Measurements from ENCODE around the gene LIMK2.

DNA sequence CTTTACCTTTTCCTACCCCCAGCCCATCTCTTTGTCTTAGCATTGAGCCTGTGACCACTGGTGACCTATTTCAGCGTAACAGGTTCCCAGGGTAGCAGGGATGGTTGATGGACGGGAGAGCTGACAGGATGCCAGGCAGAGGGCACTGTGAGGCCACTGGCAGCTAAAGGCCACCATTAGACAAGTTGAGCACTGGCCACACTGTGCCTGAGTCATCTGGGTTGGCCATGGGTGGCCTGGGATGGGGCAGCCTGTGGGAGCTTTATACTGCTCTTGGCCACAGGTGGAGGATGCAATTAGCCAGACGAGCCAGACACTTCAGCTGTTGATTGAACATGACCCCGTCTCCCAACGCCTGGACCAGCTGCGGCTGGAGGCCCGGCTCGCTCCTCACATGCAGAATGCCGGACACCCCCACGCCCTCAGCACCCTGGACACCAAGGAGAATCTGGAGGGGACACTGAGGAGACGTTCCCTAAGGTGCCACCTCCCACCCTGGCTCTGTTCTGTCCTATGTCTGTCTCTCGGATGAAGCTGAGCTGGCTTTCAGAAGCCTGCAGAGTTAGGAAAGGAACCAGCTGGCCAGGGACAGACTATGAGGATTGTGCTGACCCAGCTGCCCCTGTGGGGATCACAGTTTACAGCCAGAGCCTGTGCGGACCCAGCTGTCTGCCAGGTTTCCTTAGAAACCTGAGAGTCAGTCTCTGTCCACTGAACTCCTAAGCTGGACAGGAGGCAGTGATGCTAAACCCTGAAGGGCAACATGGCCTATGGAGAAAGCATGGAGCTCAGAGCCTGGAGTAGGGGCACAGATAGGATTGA is 50.4 kb downstream of the LIMK2 start:
- TF ChIP-seq TCF7 (IDR thresholded peaks at IDR 0.05; ENCODE audit: borderline replicate concordance) (no peak), POLR2A (IDR thresholded peaks at IDR 0.05; ENCODE audit: low read depth, low read length) (no peak), JUND (IDR thresholded peaks at IDR 0.05; ENCODE audit: low read depth, low read length) (no peak), KDM1A (IDR thresholded peaks at IDR 0.05; ENCODE audit: borderline replicate concordance) (no peak), POLR2AphosphoS5 (IDR thresholded peaks at IDR 0.05; ENCODE audit: low read length) (no peak), PML (IDR thresholded peaks at IDR 0.05; ENCODE audit: low read length) (no peak), HDAC6 (IDR thresholded peaks at IDR 0.05; ENCODE audit: unreplicated experiment) (no peak), TAF1 (IDR thresholded peaks at IDR 0.05; ENCODE audit: borderline replicate concordance, low read depth, low read length) (no peak)
- TF ChIP-seq, protein P1, sequence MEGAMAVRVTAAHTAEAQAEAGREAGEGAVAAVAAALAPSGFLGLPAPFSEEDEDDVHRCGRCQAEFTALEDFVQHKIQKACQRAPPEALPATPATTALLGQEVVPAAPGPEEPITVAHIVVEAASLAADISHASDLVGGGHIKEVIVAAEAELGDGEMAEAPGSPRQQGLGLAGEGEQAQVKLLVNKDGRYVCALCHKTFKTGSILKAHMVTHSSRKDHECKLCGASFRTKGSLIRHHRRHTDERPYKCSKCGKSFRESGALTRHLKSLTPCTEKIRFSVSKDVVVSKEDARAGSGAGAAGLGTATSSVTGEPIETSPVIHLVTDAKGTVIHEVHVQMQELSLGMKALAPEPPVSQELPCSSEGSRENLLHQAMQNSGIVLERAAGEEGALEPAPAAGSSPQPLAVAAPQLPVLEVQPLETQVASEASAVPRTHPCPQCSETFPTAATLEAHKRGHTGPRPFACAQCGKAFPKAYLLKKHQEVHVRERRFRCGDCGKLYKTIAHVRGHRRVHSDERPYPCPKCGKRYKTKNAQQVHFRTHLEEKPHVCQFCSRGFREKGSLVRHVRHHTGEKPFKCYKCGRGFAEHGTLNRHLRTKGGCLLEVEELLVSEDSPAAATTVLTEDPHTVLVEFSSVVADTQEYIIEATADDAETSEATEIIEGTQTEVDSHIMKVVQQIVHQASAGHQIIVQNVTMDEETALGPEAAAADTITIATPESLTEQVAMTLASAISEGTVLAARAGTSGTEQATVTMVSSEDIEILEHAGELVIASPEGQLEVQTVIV (IDR thresholded peaks at IDR 0.05; ENCODE audit: borderline replicate concordance, partially characterized antibody) = no peak
- TF ChIP-seq, protein P2, sequence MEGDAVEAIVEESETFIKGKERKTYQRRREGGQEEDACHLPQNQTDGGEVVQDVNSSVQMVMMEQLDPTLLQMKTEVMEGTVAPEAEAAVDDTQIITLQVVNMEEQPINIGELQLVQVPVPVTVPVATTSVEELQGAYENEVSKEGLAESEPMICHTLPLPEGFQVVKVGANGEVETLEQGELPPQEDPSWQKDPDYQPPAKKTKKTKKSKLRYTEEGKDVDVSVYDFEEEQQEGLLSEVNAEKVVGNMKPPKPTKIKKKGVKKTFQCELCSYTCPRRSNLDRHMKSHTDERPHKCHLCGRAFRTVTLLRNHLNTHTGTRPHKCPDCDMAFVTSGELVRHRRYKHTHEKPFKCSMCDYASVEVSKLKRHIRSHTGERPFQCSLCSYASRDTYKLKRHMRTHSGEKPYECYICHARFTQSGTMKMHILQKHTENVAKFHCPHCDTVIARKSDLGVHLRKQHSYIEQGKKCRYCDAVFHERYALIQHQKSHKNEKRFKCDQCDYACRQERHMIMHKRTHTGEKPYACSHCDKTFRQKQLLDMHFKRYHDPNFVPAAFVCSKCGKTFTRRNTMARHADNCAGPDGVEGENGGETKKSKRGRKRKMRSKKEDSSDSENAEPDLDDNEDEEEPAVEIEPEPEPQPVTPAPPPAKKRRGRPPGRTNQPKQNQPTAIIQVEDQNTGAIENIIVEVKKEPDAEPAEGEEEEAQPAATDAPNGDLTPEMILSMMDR (IDR thresholded peaks at IDR 0.05 in 2 of 3, conservative IDR thresholded peaks at IDR 0.05 in 1 of 3; ENCODE audit: control insufficient read depth in 2 of 3, extremely low read depth in 1 of 3, insufficient read depth in 1 of 3, low read depth in 3 of 3, low read length in 3 of 3) = no peak
- TF ChIP-seq, protein P3, sequence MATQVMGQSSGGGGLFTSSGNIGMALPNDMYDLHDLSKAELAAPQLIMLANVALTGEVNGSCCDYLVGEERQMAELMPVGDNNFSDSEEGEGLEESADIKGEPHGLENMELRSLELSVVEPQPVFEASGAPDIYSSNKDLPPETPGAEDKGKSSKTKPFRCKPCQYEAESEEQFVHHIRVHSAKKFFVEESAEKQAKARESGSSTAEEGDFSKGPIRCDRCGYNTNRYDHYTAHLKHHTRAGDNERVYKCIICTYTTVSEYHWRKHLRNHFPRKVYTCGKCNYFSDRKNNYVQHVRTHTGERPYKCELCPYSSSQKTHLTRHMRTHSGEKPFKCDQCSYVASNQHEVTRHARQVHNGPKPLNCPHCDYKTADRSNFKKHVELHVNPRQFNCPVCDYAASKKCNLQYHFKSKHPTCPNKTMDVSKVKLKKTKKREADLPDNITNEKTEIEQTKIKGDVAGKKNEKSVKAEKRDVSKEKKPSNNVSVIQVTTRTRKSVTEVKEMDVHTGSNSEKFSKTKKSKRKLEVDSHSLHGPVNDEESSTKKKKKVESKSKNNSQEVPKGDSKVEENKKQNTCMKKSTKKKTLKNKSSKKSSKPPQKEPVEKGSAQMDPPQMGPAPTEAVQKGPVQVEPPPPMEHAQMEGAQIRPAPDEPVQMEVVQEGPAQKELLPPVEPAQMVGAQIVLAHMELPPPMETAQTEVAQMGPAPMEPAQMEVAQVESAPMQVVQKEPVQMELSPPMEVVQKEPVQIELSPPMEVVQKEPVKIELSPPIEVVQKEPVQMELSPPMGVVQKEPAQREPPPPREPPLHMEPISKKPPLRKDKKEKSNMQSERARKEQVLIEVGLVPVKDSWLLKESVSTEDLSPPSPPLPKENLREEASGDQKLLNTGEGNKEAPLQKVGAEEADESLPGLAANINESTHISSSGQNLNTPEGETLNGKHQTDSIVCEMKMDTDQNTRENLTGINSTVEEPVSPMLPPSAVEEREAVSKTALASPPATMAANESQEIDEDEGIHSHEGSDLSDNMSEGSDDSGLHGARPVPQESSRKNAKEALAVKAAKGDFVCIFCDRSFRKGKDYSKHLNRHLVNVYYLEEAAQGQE (IDR thresholded peaks at IDR 0.05; ENCODE audit: low read depth, low read length) = no peak
- TF ChIP-seq, protein P4, sequence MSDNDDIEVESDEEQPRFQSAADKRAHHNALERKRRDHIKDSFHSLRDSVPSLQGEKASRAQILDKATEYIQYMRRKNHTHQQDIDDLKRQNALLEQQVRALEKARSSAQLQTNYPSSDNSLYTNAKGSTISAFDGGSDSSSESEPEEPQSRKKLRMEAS (IDR thresholded peaks at IDR 0.05; ENCODE audit: low read depth, low read length) = no peak
- TF ChIP-seq, protein P5, sequence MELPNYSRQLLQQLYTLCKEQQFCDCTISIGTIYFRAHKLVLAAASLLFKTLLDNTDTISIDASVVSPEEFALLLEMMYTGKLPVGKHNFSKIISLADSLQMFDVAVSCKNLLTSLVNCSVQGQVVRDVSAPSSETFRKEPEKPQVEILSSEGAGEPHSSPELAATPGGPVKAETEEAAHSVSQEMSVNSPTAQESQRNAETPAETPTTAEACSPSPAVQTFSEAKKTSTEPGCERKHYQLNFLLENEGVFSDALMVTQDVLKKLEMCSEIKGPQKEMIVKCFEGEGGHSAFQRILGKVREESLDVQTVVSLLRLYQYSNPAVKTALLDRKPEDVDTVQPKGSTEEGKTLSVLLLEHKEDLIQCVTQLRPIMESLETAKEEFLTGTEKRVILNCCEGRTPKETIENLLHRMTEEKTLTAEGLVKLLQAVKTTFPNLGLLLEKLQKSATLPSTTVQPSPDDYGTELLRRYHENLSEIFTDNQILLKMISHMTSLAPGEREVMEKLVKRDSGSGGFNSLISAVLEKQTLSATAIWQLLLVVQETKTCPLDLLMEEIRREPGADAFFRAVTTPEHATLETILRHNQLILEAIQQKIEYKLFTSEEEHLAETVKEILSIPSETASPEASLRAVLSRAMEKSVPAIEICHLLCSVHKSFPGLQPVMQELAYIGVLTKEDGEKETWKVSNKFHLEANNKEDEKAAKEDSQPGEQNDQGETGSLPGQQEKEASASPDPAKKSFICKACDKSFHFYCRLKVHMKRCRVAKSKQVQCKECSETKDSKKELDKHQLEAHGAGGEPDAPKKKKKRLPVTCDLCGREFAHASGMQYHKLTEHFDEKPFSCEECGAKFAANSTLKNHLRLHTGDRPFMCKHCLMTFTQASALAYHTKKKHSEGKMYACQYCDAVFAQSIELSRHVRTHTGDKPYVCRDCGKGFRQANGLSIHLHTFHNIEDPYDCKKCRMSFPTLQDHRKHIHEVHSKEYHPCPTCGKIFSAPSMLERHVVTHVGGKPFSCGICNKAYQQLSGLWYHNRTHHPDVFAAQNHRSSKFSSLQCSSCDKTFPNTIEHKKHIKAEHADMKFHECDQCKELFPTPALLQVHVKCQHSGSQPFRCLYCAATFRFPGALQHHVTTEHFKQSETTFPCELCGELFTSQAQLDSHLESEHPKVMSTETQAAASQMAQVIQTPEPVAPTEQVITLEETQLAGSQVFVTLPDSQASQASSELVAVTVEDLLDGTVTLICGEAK (IDR thresholded peaks at IDR 0.05; ENCODE audit: borderline replicate concordance) = no peak

Measured in GM12878 (cell line).